Loucy (cell line): ENCODE measurements around the gene ABI3.

Source experiments
- CTCF ChIP-seq: fragments of 200-600 bp; sonication (generic); conservative IDR thresholded peaks from 2 replicates; pipeline ENCODE4 v1.5.1; 2014; ENCODE audit warnings: mild to moderate bottlenecking, antibody characterized with exemption, low read length
- EZH2phosphoT487 ChIP-seq: fragments of 200-600 bp; IDR thresholded peaks from 2 replicates; pipeline ENCODE4 v1.6.1; 2018; ENCODE audit warnings: antibody characterized with exemption, mild to moderate bottlenecking, moderate library complexity, borderline replicate concordance

GRCh38 chr17:49170216-49170615 lies 40.3 kb upstream of the ABI3 start:
- no peak for TF ChIP-seq CTCF
- TF ChIP-seq EZH2phosphoT487, result no peak
